AG09309 (cell line): ENCODE results near the gene MED12L.
A peak's percentile ranks its signal among the peaks of the same experiment; 100 is the strongest.

Source experiments
- DNase-seq: peaks from one replicate; pipeline ENCODE4 v3.0.0-alpha.2; 2010; ENCODE audit warnings: low read depth
- H3K4me3 ChIP-seq: 2 replicates; pipeline ENCODE4 v1.5.1; 2011; ENCODE audit warnings: mild to moderate bottlenecking, low read depth, low read length, moderate library complexity; ENCODE audit not compliant: control insufficient read depth
- TF ChIP-seq, protein P1 (sequence below): IDR thresholded peaks from 2 replicates; pipeline ENCODE4 v1.5.1; 2011; ENCODE audit warnings: mild to moderate bottlenecking, low read depth, low read length, inconsistent platforms; ENCODE audit not compliant: insufficient read depth, control insufficient read depth; ENCODE audit errors: missing control alignments

Gene MED12L

DNA sequence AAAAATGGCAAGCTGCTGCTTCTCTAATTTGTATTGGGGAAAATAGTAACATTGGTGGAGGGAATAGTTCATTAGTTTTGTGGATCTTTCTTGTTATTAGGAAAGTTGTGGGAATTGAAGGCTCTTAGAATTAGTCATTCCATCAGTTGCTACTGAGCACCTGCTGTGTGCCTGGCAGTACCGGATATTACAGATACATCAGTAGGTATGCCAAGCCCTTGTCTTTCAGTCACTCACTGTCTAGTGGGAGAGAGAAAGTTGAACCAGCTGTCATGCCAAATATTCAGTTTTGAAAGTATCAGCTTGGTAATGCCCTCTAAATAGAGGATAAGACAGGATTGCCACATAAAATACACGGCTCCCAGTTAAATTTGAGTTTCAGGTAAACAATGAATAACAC is 342.9 kb downstream of the MED12L start:
- no peak overlapping the region for H3K4me3 ChIP-seq
- TF ChIP-seq, protein P1, sequence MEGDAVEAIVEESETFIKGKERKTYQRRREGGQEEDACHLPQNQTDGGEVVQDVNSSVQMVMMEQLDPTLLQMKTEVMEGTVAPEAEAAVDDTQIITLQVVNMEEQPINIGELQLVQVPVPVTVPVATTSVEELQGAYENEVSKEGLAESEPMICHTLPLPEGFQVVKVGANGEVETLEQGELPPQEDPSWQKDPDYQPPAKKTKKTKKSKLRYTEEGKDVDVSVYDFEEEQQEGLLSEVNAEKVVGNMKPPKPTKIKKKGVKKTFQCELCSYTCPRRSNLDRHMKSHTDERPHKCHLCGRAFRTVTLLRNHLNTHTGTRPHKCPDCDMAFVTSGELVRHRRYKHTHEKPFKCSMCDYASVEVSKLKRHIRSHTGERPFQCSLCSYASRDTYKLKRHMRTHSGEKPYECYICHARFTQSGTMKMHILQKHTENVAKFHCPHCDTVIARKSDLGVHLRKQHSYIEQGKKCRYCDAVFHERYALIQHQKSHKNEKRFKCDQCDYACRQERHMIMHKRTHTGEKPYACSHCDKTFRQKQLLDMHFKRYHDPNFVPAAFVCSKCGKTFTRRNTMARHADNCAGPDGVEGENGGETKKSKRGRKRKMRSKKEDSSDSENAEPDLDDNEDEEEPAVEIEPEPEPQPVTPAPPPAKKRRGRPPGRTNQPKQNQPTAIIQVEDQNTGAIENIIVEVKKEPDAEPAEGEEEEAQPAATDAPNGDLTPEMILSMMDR, result no peak
- no peak for DNase-seq

DNA sequence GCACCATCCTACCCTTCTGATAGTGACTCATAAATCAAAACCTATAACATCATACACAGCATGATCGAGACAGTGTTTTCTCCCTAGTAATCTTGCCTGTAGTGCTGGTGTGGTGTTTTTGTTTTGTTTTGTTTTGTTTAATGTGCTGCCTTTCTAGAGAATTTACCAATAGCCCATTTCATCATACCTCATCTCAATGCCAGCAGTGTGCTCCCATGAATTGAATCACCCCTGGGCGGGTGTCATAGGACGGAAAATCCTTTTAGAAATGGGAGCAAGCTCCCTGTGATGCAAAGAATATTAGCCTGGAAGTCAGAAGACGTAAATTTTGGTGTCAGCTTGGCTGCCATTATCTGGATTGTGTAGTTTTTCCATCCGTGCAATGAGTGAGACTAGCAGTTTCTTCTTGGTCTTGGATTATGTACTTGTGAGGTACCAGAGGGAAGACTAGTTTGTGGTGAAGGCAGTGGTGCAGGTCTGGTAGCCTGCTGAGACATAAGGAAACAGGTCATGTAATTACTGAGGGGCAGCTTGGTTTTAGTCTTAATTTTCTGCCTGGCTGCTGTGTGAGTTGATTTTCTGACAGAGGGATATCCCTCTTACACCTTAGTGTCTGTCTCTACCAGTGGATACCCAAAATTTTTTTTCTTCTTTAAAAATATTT is 345.5 kb downstream of the MED12L start:
- DNase-seq, result no peak
- H3K4me3 ChIP-seq, result no peak overlapping the region
- TF ChIP-seq, protein P1, result no peak

DNA sequence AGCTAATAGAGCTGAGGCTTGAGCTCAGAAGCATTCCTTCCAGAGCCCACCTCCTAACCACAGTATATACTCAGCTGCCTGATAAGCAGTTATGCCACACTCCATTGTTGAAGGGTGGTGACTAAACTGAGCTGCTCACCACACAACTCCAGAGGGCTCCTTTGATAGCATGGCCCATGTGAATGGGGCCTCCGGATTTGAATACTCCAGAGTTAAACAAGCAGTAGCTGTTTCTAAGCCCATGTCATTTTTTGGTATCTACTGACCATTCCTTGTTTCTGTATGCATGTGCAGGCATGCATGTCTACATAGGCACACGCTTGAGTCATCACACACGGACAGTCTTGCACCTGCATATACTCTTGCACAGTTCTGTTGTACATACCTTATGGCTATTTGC is 346.5 kb downstream of the MED12L start:
- TF ChIP-seq, protein P1, result no peak
- H3K4me3 ChIP-seq, result no peak overlapping the region
- DNase-seq, result peak; percentile 31

DNA sequence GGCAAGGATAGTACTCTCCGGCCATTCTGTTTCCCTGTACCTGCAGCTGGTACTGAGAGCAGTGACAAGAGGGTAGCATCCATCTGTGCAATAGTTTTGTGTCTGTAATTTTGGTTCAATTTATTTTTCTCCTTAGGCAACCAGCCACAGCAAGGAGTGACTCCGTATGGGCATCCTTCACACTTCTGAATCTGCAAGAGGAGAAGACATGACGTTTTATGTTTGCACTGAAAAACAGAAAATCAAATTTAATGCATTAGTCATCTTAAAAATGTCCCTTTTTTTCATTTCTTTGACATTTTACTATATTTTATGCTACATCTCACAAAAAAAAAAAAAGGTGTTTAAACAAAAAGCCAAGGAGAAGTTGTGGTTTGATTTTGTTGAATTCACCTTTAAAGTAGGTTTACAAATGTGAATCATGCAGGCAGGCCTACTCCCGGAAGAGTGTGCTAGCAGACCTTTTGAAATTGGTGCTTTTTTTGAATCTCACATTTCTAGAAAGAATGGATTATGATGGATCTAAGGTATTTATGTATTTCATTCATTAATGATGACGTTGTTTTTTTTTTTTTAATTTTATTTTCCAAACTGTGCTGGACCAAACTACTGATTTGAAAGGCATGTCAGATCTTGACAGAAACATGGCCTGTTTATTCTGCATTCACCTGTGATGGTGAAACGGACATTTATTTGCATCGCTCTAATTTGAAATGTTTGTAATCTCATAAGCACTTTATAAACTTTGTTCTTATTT is 347.3 kb downstream of the MED12L start:
- DNase-seq, result no peak
- no peak overlapping the region for H3K4me3 ChIP-seq
- TF ChIP-seq, protein P1, result no peak

DNA sequence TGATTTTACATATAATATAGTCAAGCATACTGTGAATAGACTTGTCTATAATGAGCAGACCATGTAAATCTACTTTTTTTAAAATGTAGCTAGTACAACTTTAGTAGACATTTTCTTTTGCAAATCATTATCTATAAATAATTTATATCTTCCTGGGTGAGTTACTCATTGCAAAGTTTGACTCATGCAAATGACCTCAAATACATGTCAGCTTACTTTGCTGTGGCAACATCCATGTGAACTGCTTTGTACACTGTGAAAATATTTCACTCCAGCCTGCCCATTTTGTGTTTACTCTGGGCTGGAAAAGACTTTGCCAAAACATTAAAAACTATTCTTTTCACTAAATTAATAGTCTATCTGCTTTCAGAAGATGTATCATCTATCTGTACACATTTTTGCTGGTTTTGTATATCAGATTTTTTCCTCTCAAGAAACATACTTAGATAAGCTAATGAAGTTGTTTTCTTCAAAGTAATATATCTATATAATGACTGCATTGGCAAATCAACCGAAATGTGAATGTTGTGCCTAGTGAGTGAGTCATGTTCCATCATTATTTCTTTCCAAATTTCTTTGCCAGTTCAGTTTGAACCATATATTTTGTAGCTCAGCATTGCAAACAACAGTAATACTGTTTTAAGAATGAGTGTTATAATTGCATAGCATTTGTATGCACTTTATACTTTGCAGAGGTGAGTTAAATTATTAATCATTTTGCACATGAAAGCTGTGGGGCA is 348.9 kb downstream of the MED12L start:
- TF ChIP-seq, protein P1, result no peak
- peak; percentile 79 for DNase-seq
- no peak overlapping the region for H3K4me3 ChIP-seq

DNA sequence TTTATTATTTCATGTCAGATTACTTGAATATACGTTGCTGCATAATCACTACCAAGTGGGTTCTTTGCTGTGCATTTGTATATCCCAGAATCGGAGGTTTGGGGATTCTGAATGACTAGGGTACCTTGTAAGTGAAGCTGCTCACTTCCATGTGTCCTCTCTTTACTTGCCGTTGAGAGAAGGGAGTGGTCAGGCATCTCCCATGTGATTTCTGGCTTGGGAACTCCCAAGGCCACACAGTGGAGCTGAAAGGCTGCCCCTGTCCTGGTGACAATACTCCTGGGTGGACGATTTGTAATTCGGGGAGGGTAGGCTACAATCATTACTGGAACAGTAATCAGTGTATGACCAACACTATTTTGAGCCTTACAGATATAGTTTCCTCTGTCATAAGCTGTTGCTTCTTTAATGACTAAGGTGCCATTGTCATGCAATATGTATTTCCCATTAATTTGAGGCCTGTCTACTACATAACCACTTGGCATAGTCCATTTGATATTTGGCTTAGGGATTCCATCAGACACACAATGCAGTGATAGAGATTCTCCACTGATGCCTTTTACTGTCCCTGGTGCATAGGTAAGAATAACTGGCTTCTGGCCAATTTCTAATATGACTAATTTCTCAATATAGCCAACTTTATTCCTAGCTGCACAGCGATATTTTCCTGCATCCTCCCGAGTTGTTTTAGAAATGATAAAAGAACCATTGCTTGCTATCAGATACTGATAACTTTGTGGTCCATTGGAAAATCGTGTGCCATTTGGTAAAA is 351.4 kb downstream of the MED12L start:
- no peak for DNase-seq
- TF ChIP-seq, protein P1, result no peak
- no peak overlapping the region for H3K4me3 ChIP-seq
